ENCODE measurements around the gene SAMD13.

The SAMD13 gene

GRCh38 chr1:84376000-84376910, 74.7 kb downstream of the SAMD13 start:
- DNase-seq = no peak

GRCh38 chr1:84377480-84378095, 76.1 kb downstream of the SAMD13 start:
- no peak for DNase-seq

GRCh38 chr1:84379138-84379916, 77.8 kb downstream of the SAMD13 start:
- DNase-seq = no peak

GRCh38 chr1:84379917-84380180, 78.3 kb downstream of the SAMD13 start:
- DNase-seq = no peak

GRCh38 chr1:84382127-84382526, 80.6 kb downstream of the SAMD13 start:
- DNase-seq = no peak

- DNase-seq = no peak
These were observed 83.8 kb downstream of the SAMD13 start for GRCh38 chr1:84385347-84385746.

- no peak for DNase-seq
These were observed 85.4 kb downstream of the SAMD13 start for GRCh38 chr1:84386716-84387479.

GRCh38 chr1:84387480-84388163, 86.1 kb downstream of the SAMD13 start:
- DNase-seq = no peak

- DNase-seq = no peak
These were observed 88.7 kb downstream of the SAMD13 start for GRCh38 chr1:84390226-84390625.

GRCh38 chr1:84398175-84399155, 97.0 kb downstream of the SAMD13 start, which contains the start of gene DNASE2B:
Gene DNASE2B (plus strand): TSS chr1:84398484. CDS start chr1:84398565, 81 bp downstream.
- no peak for DNase-seq
